GM12878 (cell line): ENCODE measurements around the gene ZCCHC24. TPM values are rescaled to one million over a fixed set of nuclear protein-coding genes. Genes with fewer than 3 reads are reported as not detected.

ENCODE experiments used
- ATAC-seq: fragments of 200-7000 bp; cut with Tn5 transposase; 3 replicates; pipeline ENCODE4 v1.9.1; 2020; ENCODE audit warnings: mild to moderate bottlenecking, moderate library complexity
- BruUV-seq: library from RNA; stranded (reverse); fragments of 400-500 nt; replicated peaks from 2 replicates; lab custom pipeline; 2021; lab: Mats Ljungman, UMichigan
- CTCF ChIA-PET: fragments of 300-600 bp; sonication (Branson Sonifier 250); formaldehyde crosslinking; extraction: SDS; loops from one replicate; lab custom pipeline; 2021; ENCODE audit warnings: inconsistent platforms; lab: Yijun Ruan, JAX
- POLR2A ChIA-PET: fragments of 350-600 bp; formaldehyde crosslinking; extraction: SDS; loops from one replicate; lab custom pipeline; 2021; ENCODE audit warnings: inconsistent platforms; lab: Charles Lee
- RAD21 ChIA-PET: fragments of 300-600 bp; sonication (Branson Sonifier 250); formaldehyde crosslinking; loops from one replicate; lab custom pipeline; 2023; ENCODE audit warnings: antibody characterized with exemption; ENCODE audit not compliant: unreplicated experiment; lab: Charles Lee
- SMC1A ChIA-PET: fragments of 300-600 bp; sonication (Branson Sonifier 250); formaldehyde crosslinking; loops from one replicate; lab custom pipeline; 2023; ENCODE audit not compliant: unreplicated experiment, uncharacterized antibody; lab: Charles Lee
- DNase-seq: peaks from one replicate; pipeline ENCODE4 v3.0.0-alpha.2; 2011; ENCODE audit warnings: low read depth, low spot score
- FAIRE-seq: peaks from 3 replicates; lab custom pipeline; 2011; peaks lifted over from hg19 to GRCh38; lab: Jason Lieb, UNC
- H2AFZ ChIP-seq: 2 replicates; pipeline ENCODE4 v1.6.0; 2011; ENCODE audit warnings: low read depth, low read length, control low read depth; ENCODE audit not compliant: control insufficient read depth
- H3K27ac ChIP-seq: 2 replicates; pipeline ENCODE4 v1.5.1; 2011; ENCODE audit warnings: control low read depth; ENCODE audit not compliant: control insufficient read depth, insufficient read depth
- H3K27me3 ChIP-seq, 2 experiments: replicated peaks in 1 of 2; 2 replicates each; pipeline versions ENCODE4 v1.6.0 to v1.6.1; 2011; ENCODE audit warnings: low read length in 1 of 2; ENCODE audit not compliant: control insufficient read depth in 2 of 2, insufficient read depth in 2 of 2
- H3K36me3 ChIP-seq, 2 experiments: 2 replicates each; pipeline ENCODE4 v1.5.1; 2011; ENCODE audit warnings: low read length in 1 of 2; ENCODE audit not compliant: control insufficient read depth in 2 of 2, insufficient read depth in 2 of 2
- H3K4me1 ChIP-seq: 2 replicates; pipeline ENCODE4 v1.6.1; 2011; ENCODE audit warnings: mild to moderate bottlenecking, low read length, moderate library complexity, mixed read lengths; ENCODE audit not compliant: control insufficient read depth, insufficient read depth
- H3K4me2 ChIP-seq: 2 replicates; pipeline ENCODE4 v1.6.0; 2011; ENCODE audit warnings: control low read depth; ENCODE audit not compliant: control insufficient read depth, insufficient read depth
- H3K4me3 ChIP-seq: fragments of 200-600 bp; sonication (generic); 2 replicates; pipeline ENCODE4 v1.5.1; 2016
- H3K79me2 ChIP-seq: 2 replicates; pipeline ENCODE4 v1.6.0; 2011; ENCODE audit warnings: low read length; ENCODE audit not compliant: control insufficient read depth, insufficient read depth
- H3K9ac ChIP-seq: 2 replicates; pipeline ENCODE4 v1.8.0; 2011; ENCODE audit warnings: low read length, control low read depth, mixed read lengths; ENCODE audit not compliant: control insufficient read depth, insufficient read depth
- H3K9me3 ChIP-seq: replicated peaks from 3 replicates; pipeline ENCODE4 v1.5.1; 2011; ENCODE audit warnings: mild to moderate bottlenecking, low read length; ENCODE audit not compliant: control insufficient read depth, insufficient read depth
- H4K20me1 ChIP-seq: 2 replicates; pipeline ENCODE4 v1.6.0; 2011; ENCODE audit not compliant: control insufficient read depth, insufficient read depth
- EED ChIP-seq: sonication (generic); IDR thresholded peaks from 2 replicates; pipeline ENCODE4 v1.6.1; 2016; ENCODE audit warnings: antibody characterized with exemption, low read depth
- NFIC ChIP-seq: IDR thresholded peaks from 2 replicates; pipeline ENCODE4 v1.6.1; 2012; ENCODE audit warnings: low read depth, mild to moderate bottlenecking, inconsistent platforms, low read length, moderate library complexity
- NFYB ChIP-seq: IDR thresholded peaks from 2 replicates; pipeline ENCODE4 v1.6.1; 2011; ENCODE audit warnings: low read depth, mild to moderate bottlenecking, low read length, improper control_type of control experiment, moderate library complexity; ENCODE audit not compliant: insufficient read depth
- NR2C2 ChIP-seq: IDR thresholded peaks from 2 replicates; pipeline ENCODE4 v1.6.1; 2011; ENCODE audit warnings: borderline replicate concordance, low read depth; ENCODE audit not compliant: control insufficient read depth, insufficient read length
- PBX3 ChIP-seq: IDR thresholded peaks from 2 replicates; pipeline ENCODE4 v1.6.1; 2011; ENCODE audit warnings: mild to moderate bottlenecking, low read depth, low read length, moderate library complexity; ENCODE audit not compliant: insufficient replicate concordance
- ZZZ3 ChIP-seq: IDR thresholded peaks from 2 replicates; pipeline ENCODE4 v1.6.1; 2011; ENCODE audit warnings: low read depth; ENCODE audit not compliant: control insufficient read depth, insufficient read length
- WGBS: methylation state at CpG from one replicate; pipeline ENCODE4 v1.1.6; 2016; ENCODE audit warnings: low lambda C conversion rate; ENCODE audit not compliant: insufficient replicate concordance, insufficient coverage; ENCODE audit errors: missing lambda C conversion rate; 5-methylcytosine and 5-hydroxymethylcytosine counted together
- in situ Hi-C: fragments of 300-500 bp; cut with MboI; formaldehyde crosslinking; loops from 9 replicates; pipeline ENCODE4 v1.14.3; 2018; ENCODE audit warnings: mixed read lengths
- intact Hi-C: fragments of 100-400 bp; cut with micrococcal nuclease; formaldehyde crosslinking; loops from one replicate; pipeline ENCODE4 v1.14.2; 2022; ENCODE audit not compliant: unreplicated experiment
- polyA plus RNA-seq, 11 experiments: library from polyadenylated mRNA; depleted of rRNA in 4 of 11; unstranded in 6 of 11; stranded (reverse) in 5 of 11; fragments of >200 nt; fragmentation: Nextera tagmentation in 4 of 11; fragmentation: Illumina TruSeq in 1 of 11; extraction: Ambion mirVana in 4 of 11; extraction: Trizol in 1 of 11; gene quantifications; 1 replicate in 1 of 11; 2 replicates in 10 of 11; pipeline versions ENCODE4 v1.2.1 to v1.2.3, GENCODE V29; 2011 to 2016; ENCODE audit warnings: inconsistent platforms in 2 of 11, missing spikeins in 2 of 11, low read depth in 1 of 11
- total RNA-seq, 4 experiments: library from RNA; depleted of rRNA in 3 of 4; stranded (reverse); fragments of >200 nt in 3 of 4; fragmentation: Illumina TruSeq in 1 of 4; extraction: Trizol in 1 of 4; gene quantifications; 2 replicates each; pipeline versions ENCODE4 v1.2.1 to v1.2.3, GENCODE V29; 2013 to 2021
- TF ChIP-seq, protein P1 (sequence below): fragments of 450-650 bp; IDR thresholded peaks from 2 replicates; pipeline ENCODE4 v1.6.1; 2016; ENCODE audit warnings: mild to moderate bottlenecking, moderate library complexity, borderline replicate concordance
- TF ChIP-seq, protein P2 (sequence below): IDR thresholded peaks from 2 replicates; pipeline ENCODE4 v1.6.1; 2011; ENCODE audit warnings: borderline replicate concordance, low read depth, mild to moderate bottlenecking, moderate library complexity, low read length; ENCODE audit not compliant: insufficient read depth, poor library complexity, severe bottlenecking
- TF ChIP-seq, protein P3 (sequence below): fragments of 450-650 bp; IDR thresholded peaks from 2 replicates; pipeline ENCODE4 v1.6.1; 2017; ENCODE audit warnings: borderline replicate concordance

Gene ZCCHC24
- total and polyA plus RNA-seq, 10 of the 15 experiments (the other 5 are each of a cell fraction or from before 2014, with no cell fraction given) = 0.02 to 0.62 (median 0.04) TPM; not detected in 4

DNA sequence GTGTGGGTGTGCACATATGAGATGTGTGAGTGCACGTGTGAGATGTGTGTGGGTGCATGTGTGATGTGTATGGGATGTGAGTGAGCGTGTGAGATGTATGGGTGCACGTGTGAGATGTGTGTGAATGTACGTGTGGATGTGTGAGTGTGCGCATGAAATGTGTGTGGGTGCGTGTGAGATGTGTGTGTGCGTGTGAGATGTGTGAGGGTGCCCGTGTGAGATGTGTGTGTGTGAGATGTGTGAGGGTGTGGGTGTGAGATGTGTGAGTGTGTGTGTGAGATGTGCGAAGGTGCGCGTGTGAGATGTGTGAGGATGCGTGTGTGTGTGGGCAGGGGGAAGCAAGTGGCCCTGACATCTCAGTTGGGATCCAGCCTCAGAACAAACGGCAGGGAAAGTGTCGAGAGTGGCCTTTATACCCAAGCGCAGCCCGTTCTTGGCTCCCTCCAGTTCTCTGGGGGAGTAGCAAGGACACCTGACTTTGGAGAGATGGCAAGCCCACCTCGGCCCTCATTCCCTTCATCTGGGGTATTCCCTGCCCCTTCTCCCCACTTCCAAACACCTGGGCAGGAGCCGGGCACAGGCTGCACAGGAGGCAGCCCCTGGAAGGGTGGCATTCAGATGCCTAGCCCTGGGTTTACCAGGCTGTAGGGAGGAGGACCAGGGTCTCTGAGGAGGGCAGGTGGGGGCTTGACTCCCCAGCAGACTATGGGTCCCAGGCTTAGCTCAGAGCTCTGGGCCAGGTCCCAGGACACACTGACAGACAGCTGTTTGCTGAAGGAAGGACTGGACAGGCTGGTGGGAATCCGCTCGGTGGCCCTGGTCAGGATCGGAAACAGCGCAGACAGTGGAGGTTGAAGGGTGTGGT, 66.5 kb downstream of the ZCCHC24 start:
- intact Hi-C loops (no loop called here), in situ Hi-C loops (loop anchor here (5.0 kb wide), 1 partner anchor 88 kb away; no protein-coding TSS in a partner anchor)
- H3K27me3 ChIP-seq = peaks cover 0 to 2% of the 10 kb centered on the region in 2 experiments; a peak in 2 of 4 replicates
- H3K36me3 ChIP-seq = no peaks in the 10 kb centered on the region
- no peak overlapping the region for H2AFZ ChIP-seq
- CTCF ChIA-PET = no interaction called here
- H3K9me3 ChIP-seq = no peaks in the 10 kb centered on the region; the same call in 2 of the 3 replicates
- no peaks in the 10 kb centered on the region for H3K4me1 ChIP-seq
- no peak for FAIRE-seq
- SMC1A ChIA-PET = no interaction called here
- no peak overlapping the region for H3K27ac ChIP-seq
- H3K9ac ChIP-seq = no peak overlapping the region
- TF ChIP-seq NR2C2 (no peak), NFYB (no peak), ZZZ3 (no peak), EED (no peak), PBX3 (peak; percentile 69), NFIC (0 out of 2 replicates have a peak, but pooled peaks have one; percentile 33)
- TF ChIP-seq, protein P1, sequence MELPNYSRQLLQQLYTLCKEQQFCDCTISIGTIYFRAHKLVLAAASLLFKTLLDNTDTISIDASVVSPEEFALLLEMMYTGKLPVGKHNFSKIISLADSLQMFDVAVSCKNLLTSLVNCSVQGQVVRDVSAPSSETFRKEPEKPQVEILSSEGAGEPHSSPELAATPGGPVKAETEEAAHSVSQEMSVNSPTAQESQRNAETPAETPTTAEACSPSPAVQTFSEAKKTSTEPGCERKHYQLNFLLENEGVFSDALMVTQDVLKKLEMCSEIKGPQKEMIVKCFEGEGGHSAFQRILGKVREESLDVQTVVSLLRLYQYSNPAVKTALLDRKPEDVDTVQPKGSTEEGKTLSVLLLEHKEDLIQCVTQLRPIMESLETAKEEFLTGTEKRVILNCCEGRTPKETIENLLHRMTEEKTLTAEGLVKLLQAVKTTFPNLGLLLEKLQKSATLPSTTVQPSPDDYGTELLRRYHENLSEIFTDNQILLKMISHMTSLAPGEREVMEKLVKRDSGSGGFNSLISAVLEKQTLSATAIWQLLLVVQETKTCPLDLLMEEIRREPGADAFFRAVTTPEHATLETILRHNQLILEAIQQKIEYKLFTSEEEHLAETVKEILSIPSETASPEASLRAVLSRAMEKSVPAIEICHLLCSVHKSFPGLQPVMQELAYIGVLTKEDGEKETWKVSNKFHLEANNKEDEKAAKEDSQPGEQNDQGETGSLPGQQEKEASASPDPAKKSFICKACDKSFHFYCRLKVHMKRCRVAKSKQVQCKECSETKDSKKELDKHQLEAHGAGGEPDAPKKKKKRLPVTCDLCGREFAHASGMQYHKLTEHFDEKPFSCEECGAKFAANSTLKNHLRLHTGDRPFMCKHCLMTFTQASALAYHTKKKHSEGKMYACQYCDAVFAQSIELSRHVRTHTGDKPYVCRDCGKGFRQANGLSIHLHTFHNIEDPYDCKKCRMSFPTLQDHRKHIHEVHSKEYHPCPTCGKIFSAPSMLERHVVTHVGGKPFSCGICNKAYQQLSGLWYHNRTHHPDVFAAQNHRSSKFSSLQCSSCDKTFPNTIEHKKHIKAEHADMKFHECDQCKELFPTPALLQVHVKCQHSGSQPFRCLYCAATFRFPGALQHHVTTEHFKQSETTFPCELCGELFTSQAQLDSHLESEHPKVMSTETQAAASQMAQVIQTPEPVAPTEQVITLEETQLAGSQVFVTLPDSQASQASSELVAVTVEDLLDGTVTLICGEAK = no peak
- TF ChIP-seq, protein P2, sequence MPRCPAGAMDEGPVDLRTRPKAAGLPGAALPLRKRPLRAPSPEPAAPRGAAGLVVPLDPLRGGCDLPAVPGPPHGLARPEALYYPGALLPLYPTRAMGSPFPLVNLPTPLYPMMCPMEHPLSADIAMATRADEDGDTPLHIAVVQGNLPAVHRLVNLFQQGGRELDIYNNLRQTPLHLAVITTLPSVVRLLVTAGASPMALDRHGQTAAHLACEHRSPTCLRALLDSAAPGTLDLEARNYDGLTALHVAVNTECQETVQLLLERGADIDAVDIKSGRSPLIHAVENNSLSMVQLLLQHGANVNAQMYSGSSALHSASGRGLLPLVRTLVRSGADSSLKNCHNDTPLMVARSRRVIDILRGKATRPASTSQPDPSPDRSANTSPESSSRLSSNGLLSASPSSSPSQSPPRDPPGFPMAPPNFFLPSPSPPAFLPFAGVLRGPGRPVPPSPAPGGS = peak; percentile 81
- TF ChIP-seq, protein P3, sequence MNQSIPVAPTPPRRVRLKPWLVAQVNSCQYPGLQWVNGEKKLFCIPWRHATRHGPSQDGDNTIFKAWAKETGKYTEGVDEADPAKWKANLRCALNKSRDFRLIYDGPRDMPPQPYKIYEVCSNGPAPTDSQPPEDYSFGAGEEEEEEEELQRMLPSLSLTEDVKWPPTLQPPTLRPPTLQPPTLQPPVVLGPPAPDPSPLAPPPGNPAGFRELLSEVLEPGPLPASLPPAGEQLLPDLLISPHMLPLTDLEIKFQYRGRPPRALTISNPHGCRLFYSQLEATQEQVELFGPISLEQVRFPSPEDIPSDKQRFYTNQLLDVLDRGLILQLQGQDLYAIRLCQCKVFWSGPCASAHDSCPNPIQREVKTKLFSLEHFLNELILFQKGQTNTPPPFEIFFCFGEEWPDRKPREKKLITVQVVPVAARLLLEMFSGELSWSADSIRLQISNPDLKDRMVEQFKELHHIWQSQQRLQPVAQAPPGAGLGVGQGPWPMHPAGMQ = no peak
- RAD21 ChIA-PET = interaction anchor here (1.0 kb wide), 1 partner anchor 89 kb away, joined by 4 read pairs; no protein-coding TSS in a partner anchor
- no peaks in the 10 kb centered on the region for H4K20me1 ChIP-seq
- no peak for ATAC-seq
- 74% methylated on average over 22 of the region's 22 CpGs for WGBS
- POLR2A ChIA-PET = no interaction called here
- no TSS peak for BruUV-seq
- H3K79me2 ChIP-seq = no peaks in the 10 kb centered on the region
- no peak overlapping the region for H3K4me3 ChIP-seq
- no peak for DNase-seq
- no peak overlapping the region for H3K4me2 ChIP-seq
